ENCODE data around the gene NR6A1. TPM values are rescaled to one million over a fixed set of nuclear protein-coding genes. Genes with fewer than 3 reads are reported as not detected.

Gene NR6A1
- polyA plus RNA-seq, 1 experiment, result 0.10 TPM

GRCh38 chr9:124593651-124594058 lies 177.5 kb downstream of the NR6A1 start:
- Histone ChIP-seq H3K4me3 (ENCODE audit: low read depth, low read length) (no peak overlapping the region), H3K27me3 (ENCODE audit: control insufficient read depth, insufficient read depth, low read length) (no peaks in the 10 kb centered on the region), H3K9me3 (ENCODE audit: control insufficient read depth, insufficient read depth, low read length) (no peaks in the 10 kb centered on the region), H3K27ac (ENCODE audit: low read depth, low read length) (no peak overlapping the region)
- CTCF ChIA-PET, result interaction anchor here (1.2 to 5.2 kb wide), 3 partner anchors 24 to 119 kb away, joined by 3 to 52 read pairs (median 8); no protein-coding TSS in a partner anchor
- POLR2A ChIA-PET, result interaction anchor here (0.6 kb wide), 2 partner anchors 34 to 36 kb away, joined by 3 to 7 read pairs; no protein-coding TSS in a partner anchor
- TF ChIP-seq CTCF (IDR thresholded peaks at IDR 0.05; ENCODE audit: low read depth, low read length), result no peak
- no peak for DNase-seq (ENCODE audit: low read depth, low spot score)

GRCh38 chr9:124593200-124593599 lies 177.9 kb downstream of the NR6A1 start:
- TF ChIP-seq CTCF (IDR thresholded peaks at IDR 0.05; ENCODE audit: low read depth, low read length), result no peak
- POLR2A ChIA-PET, result interaction anchor here (0.6 kb wide), 1 partner anchor 37 kb away, joined by 7 read pairs; no protein-coding TSS in a partner anchor
- Histone ChIP-seq H3K27me3 (ENCODE audit: control insufficient read depth, insufficient read depth, low read length) (no peaks in the 10 kb centered on the region), H3K4me3 (ENCODE audit: low read depth, low read length) (no peak overlapping the region), H3K27ac (ENCODE audit: low read depth, low read length) (no peak overlapping the region), H3K9me3 (ENCODE audit: control insufficient read depth, insufficient read depth, low read length) (no peaks in the 10 kb centered on the region; the same call in 1 of the 2 replicates)
- CTCF ChIA-PET, result interaction anchor here (2.0 kb wide), 1 partner anchor 119 kb away, joined by 8 read pairs; no protein-coding TSS in a partner anchor
- no peak for DNase-seq (ENCODE audit: low read depth, low spot score)

- POLR2A ChIA-PET, result no interaction called here
- Histone ChIP-seq H3K9me3 (ENCODE audit: control insufficient read depth, insufficient read depth, low read length) (no peaks in the 10 kb centered on the region; the same call in 1 of the 2 replicates), H3K27ac (ENCODE audit: low read depth, low read length) (no peak overlapping the region), H3K4me3 (ENCODE audit: low read depth, low read length) (no peak overlapping the region), H3K27me3 (ENCODE audit: control insufficient read depth, insufficient read depth, low read length) (no peaks in the 10 kb centered on the region)
- DNase-seq (ENCODE audit: low read depth, low spot score), result no peak
- TF ChIP-seq CTCF (IDR thresholded peaks at IDR 0.05; ENCODE audit: low read depth, low read length), result no peak
- CTCF ChIA-PET, result interaction anchor here (0.6 to 1.3 kb wide), 3 partner anchors 26 to 120 kb away, joined by 3 to 7 read pairs (median 3); no protein-coding TSS in a partner anchor
Measured at GRCh38 chr9:124590889-124591641, 180.0 kb downstream of the NR6A1 start.

- DNase-seq (ENCODE audit: low read depth, low spot score), result no peak
- POLR2A ChIA-PET, result no interaction called here
- no peak overlapping the region for H3K4me3 ChIP-seq (ENCODE audit: low read depth, low read length)
- H3K9me3 ChIP-seq (ENCODE audit: control insufficient read depth, insufficient read depth, low read length), result no peaks in the 10 kb centered on the region; the same call in 1 of the 2 replicates
- no peak for TF ChIP-seq CTCF (IDR thresholded peaks at IDR 0.05; ENCODE audit: low read depth, low read length)
- H3K27me3 ChIP-seq (ENCODE audit: control insufficient read depth, insufficient read depth, low read length), result no peaks in the 10 kb centered on the region
- CTCF ChIA-PET, result interaction anchor here (0.7 to 1.7 kb wide), 3 partner anchors 33 to 139 kb away, joined by 3 to 4 read pairs (median 3); no protein-coding TSS in a partner anchor
- no peak overlapping the region for H3K27ac ChIP-seq (ENCODE audit: low read depth, low read length)
Measured at GRCh38 chr9:124584631-124585030, 186.5 kb downstream of the NR6A1 start.

- Histone ChIP-seq H3K27me3 (ENCODE audit: control insufficient read depth, insufficient read depth, low read length) (no peaks in the 10 kb centered on the region), H3K27ac (ENCODE audit: low read depth, low read length) (no peak overlapping the region), H3K9me3 (ENCODE audit: control insufficient read depth, insufficient read depth, low read length) (no peaks in the 10 kb centered on the region), H3K4me3 (ENCODE audit: low read depth, low read length) (no peak overlapping the region)
- CTCF ChIA-PET, result no interaction called here
- no peak for TF ChIP-seq CTCF (IDR thresholded peaks at IDR 0.05; ENCODE audit: low read depth, low read length)
- DNase-seq (ENCODE audit: low read depth, low spot score), result no peak
- POLR2A ChIA-PET, result no interaction called here
Measured at GRCh38 chr9:124583134-124583533, 188.0 kb downstream of the NR6A1 start.
